ENCODE results near the gene SLC17A9. TPM values are rescaled to one million over a fixed set of nuclear protein-coding genes. Genes with fewer than 3 reads are reported as not detected.

SLC17A9 gene
- total RNA-seq, 2 experiments from 2014 or later = 4.7 to 5.8 TPM

DNA sequence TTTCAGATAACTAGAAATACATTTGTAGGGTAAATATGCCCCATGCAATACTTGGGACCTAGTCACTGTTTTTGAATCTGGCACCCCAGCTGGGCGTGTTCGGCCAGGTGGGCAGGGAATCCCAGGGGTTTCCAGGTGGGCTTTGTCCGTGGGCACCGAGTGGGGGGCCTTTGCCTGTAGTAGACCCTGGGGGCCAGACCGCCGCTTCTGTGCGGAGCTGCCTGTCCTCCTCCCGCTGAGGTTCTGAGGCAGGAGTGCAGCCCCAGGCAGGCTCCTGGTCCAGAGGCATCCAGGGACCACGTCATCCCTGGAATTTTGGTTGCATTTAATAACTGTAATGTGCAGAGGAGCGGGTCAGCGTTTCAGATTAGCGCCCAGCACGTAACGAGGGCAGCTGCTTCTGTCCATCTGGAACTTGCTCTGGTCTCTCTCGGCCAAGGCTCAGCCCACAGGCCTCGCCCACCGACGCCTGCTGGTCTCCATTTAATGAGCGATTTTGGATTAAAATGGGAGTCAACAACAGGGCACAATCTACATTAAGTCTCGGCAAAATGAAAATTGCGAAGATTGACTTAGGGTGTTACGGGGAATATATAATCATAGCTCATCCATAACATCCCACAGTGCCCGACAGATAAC lies 41.5 kb downstream of the SLC17A9 start:
- no peak for DNase-seq
- no peaks in the 10 kb centered on the region for H3K36me3 Mint-ChIP-seq (ENCODE audit: low read depth)
- H3K9me3 Mint-ChIP-seq = no peaks in the 10 kb centered on the region
- H3K27ac Mint-ChIP-seq = no peak overlapping the region
- H3K27me3 Mint-ChIP-seq = peaks cover 34% of the 10 kb centered on the region
- CTCF ChIA-PET = no interaction called here
- H3K4me3 Mint-ChIP-seq = no peak overlapping the region
- peaks cover 4% of the 10 kb centered on the region for H3K4me1 Mint-ChIP-seq
- POLR2A ChIA-PET = no interaction called here

DNA sequence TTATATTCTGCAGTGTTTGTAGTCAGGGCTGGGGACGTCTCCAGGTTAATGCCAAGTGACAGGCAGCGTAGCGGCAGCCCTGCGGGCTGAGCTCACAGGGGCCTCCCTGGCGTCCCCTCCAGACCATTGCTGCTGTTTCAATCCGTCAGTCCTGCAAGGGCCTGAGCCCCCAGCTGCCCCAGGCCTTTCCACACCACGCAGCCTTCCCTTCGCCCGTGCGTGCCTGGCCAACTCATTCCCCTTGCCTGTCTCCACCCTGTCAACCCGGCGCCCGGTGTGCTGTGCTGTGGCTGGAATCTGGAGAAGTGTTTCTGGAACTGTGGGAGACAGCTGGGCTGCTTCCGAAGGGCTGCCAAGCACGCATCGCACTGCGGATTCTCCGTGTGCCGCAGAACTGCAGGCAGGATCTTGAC lies 42.4 kb downstream of the SLC17A9 start:
- POLR2A ChIA-PET = no interaction called here
- CTCF ChIA-PET = no interaction called here
- no peak for DNase-seq
- Mint-ChIP-seq H3K9me3 (no peaks in the 10 kb centered on the region), H3K27me3 (peaks cover 39% of the 10 kb centered on the region), H3K27ac (no peak overlapping the region), H3K4me3 (no peak overlapping the region), H3K4me1 (peaks cover 7% of the 10 kb centered on the region), H3K36me3 (ENCODE audit: low read depth) (no peaks in the 10 kb centered on the region)

DNA sequence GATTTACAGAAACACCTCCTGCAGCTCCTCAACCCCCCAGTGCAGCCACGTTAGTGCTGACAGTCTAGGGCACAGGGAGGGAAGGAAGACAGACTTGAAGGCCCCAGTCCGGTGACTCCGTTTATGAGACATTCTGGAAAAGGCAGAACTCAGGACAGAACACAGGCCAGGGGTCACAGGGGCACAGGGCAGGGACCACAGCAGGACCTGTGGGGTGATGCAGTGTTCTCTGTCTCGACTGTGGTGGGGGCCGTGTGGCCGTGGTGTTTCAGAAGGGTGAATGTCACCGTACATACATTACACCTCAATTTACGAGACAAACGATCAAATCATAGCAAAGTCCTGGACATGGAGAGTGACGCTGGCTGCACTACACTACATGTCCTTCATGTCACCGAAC lies 43.0 kb downstream of the SLC17A9 start:
- H3K27me3 Mint-ChIP-seq = peaks cover 45% of the 10 kb centered on the region
- no peaks in the 10 kb centered on the region for H3K9me3 Mint-ChIP-seq
- ChIA-PET POLR2A (no interaction called here), CTCF (no interaction called here)
- no peak overlapping the region for H3K27ac Mint-ChIP-seq
- peaks cover 7% of the 10 kb centered on the region for H3K4me1 Mint-ChIP-seq
- H3K36me3 Mint-ChIP-seq (ENCODE audit: low read depth) = no peaks in the 10 kb centered on the region
- H3K4me3 Mint-ChIP-seq = no peak overlapping the region
- no peak for DNase-seq

DNA sequence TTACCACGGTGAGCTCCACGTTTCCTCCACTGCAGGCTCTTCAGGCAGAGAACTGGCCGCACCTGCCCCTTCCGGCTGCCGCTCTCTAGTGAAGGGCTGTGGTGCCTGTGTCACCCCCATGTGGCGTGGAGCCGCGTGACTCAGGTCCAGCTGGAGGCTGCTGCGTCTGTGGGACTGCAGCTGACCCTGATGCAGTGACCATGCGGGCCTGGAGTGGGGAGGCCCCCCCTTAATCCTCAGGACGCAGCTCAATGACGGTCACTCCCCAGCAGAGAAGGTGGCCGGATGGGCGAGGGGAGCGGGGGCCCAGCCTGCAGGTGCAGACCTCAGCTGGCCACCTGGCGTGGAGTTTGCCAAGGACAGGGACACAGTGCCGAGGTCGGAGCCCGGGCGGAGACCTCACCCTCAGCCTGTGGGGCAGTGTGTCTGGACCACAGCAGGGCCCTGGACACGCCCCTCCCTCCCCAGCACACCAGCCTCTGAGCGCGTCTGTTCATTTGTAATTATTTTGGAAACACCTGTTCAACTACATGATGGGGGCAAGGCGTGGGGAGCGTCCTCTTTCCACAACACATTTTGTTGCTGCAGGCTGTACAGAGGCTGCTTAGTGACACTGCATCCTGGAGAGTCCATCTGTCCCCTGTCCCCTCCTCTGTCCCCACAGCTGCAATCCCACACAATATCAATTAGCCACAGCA lies 43.5 kb downstream of the SLC17A9 start:
- no peak for DNase-seq
- Mint-ChIP-seq H3K27me3 (peaks cover 47% of the 10 kb centered on the region), H3K27ac (no peak overlapping the region), H3K9me3 (no peaks in the 10 kb centered on the region), H3K4me1 (peaks cover 7% of the 10 kb centered on the region), H3K36me3 (ENCODE audit: low read depth) (no peaks in the 10 kb centered on the region), H3K4me3 (no peak overlapping the region)
- CTCF ChIA-PET = no interaction called here
- POLR2A ChIA-PET = no interaction called here

DNA sequence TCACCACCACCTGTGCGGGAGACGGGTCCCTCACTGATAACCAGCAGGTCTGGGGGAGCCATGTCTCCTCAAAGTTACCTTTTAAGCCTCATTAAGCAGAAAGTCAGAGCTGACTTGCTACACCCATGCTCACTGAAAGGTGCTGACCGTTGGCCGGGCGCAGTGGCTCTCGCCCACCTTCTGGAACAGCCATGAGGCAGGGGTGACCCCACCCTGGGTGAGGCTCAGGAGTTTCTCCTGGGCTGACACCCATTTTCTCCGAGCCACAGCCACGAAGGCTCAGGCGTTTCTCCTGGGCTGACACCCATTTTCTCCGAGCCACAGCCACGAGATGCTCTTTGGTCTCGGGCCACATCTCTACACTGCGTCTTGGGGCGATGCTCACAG lies 44.1 kb downstream of the SLC17A9 start:
- H3K4me3 Mint-ChIP-seq = no peak overlapping the region
- peaks cover 7% of the 10 kb centered on the region for H3K4me1 Mint-ChIP-seq
- no peak for DNase-seq
- no peaks in the 10 kb centered on the region for H3K36me3 Mint-ChIP-seq (ENCODE audit: low read depth)
- H3K27ac Mint-ChIP-seq = no peak overlapping the region
- peaks cover 48% of the 10 kb centered on the region for H3K27me3 Mint-ChIP-seq
- ChIA-PET POLR2A (no interaction called here), CTCF (no interaction called here)
- H3K9me3 Mint-ChIP-seq = no peaks in the 10 kb centered on the region

DNA sequence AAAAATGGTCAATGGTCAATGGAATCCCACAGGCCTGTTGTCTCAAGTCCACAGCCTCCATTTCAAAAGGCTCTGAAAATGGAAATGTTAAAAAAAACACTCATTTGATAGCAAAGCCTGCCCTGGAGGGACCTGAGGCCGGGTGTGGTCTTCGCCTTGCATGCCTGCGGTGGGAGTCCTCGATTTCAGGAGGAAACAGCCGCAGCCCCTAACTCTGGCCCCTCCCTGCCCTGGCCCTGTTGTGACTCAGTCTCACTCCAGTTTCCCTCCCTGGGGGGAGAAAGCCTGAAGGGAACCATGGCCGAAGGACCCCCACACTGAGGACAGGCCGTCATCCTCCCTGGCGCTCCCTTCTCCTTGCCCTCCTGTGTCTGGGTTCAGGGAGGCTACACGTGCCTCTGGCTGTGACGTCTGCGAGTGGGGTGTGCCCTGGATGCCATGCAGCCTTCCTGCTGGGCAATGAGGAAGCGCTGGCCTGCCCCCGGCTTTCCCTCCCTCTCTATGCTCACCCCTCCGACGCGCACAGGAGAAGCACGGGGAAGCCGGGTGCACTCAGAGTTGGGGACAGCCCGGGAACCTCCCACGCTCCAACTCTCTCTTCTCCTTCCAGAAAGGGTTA lies 45.0 kb downstream of the SLC17A9 start:
- H3K4me1 Mint-ChIP-seq = peaks cover 7% of the 10 kb centered on the region
- CTCF ChIA-PET = no interaction called here
- H3K27me3 Mint-ChIP-seq = peaks cover 51% of the 10 kb centered on the region
- no peak overlapping the region for H3K4me3 Mint-ChIP-seq
- no peaks in the 10 kb centered on the region for H3K36me3 Mint-ChIP-seq (ENCODE audit: low read depth)
- no peaks in the 10 kb centered on the region for H3K9me3 Mint-ChIP-seq
- H3K27ac Mint-ChIP-seq = no peak overlapping the region
- DNase-seq = no peak
- POLR2A ChIA-PET = no interaction called here

DNA sequence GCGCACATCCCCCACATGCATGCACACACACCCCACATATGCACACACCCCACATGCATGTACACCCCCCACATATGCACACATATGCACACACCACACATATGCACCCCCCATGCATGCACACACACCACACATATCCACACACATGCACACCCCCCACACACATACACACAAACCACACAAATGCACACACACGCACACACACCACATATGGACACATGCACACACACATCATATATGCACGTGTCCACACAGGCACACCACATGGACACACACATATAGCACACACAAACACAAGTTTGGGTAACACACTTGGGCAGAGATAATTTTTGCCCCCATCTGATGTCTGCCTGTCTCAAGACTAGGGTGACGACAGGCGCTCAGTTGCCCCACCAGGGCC lies 45.9 kb downstream of the SLC17A9 start:
- Mint-ChIP-seq H3K27ac (no peak overlapping the region), H3K4me1 (peaks cover 7% of the 10 kb centered on the region), H3K36me3 (ENCODE audit: low read depth) (no peaks in the 10 kb centered on the region), H3K4me3 (no peak overlapping the region), H3K27me3 (peaks cover 58% of the 10 kb centered on the region), H3K9me3 (no peaks in the 10 kb centered on the region)
- CTCF ChIA-PET = no interaction called here
- POLR2A ChIA-PET = no interaction called here
- no peak for DNase-seq

DNA sequence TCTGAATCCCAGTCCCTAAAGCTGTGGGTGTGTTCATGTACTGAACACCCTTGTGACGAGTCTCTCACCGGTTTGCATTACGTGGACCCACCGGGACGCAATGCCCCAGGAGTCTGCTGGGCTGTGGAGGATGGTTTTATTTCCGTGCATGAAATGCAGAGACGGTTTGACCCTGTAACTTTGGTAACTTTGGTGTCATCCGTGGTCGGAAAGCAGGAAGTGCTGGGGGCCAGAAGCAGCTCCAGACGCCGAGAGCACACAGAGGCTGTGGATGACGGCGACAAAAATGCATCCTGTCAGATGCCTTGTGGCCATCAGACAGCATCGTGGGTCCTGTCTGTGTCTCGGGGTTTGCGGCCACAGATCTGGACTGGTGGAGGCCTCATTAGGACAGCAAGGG lies 47.1 kb downstream of the SLC17A9 start:
- Mint-ChIP-seq H3K9me3 (no peaks in the 10 kb centered on the region), H3K4me3 (no peak overlapping the region), H3K27ac (no peak overlapping the region), H3K4me1 (peaks cover 13% of the 10 kb centered on the region), H3K27me3 (peaks cover 67% of the 10 kb centered on the region), H3K36me3 (ENCODE audit: low read depth) (no peaks in the 10 kb centered on the region)
- CTCF ChIA-PET = interaction anchor here (1.4 kb wide), 1 partner anchor 27 kb away, joined by 4 read pairs; no protein-coding TSS in a partner anchor
- no peak for DNase-seq
- POLR2A ChIA-PET = interaction anchor here (1.0 kb wide), 1 partner anchor 18 kb away, joined by 3 read pairs; no protein-coding TSS in a partner anchor

DNA sequence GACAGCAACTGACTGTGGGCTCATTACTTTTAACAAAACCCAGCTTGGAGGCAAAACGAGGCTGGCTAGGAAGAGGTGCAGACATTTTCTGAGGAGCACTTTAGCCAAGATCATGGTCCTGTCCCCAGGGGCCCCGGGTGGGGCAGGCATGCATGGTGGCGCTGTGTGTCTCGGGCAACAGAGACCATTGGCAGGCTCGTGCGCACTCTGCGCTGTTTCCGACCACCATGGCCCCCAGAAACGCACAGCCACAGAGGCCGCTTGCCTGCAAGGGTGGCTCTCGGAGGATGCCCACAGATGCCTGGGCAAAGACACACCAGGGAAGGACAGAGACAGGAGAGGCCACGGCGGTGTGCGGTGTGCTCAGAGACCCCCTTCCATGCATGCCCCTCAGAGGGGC lies 47.5 kb downstream of the SLC17A9 start:
- DNase-seq = no peak
- Mint-ChIP-seq H3K36me3 (ENCODE audit: low read depth) (no peaks in the 10 kb centered on the region), H3K4me1 (peaks cover 14% of the 10 kb centered on the region), H3K27me3 (peaks cover 67% of the 10 kb centered on the region), H3K27ac (no peak overlapping the region), H3K9me3 (no peaks in the 10 kb centered on the region), H3K4me3 (no peak overlapping the region)
- ChIA-PET CTCF (interaction anchor here (1.4 kb wide), 1 partner anchor 28 kb away, joined by 4 read pairs; no protein-coding TSS in a partner anchor), POLR2A (interaction anchor here (1.0 kb wide), 1 partner anchor 18 kb away, joined by 3 read pairs; no protein-coding TSS in a partner anchor)

DNA sequence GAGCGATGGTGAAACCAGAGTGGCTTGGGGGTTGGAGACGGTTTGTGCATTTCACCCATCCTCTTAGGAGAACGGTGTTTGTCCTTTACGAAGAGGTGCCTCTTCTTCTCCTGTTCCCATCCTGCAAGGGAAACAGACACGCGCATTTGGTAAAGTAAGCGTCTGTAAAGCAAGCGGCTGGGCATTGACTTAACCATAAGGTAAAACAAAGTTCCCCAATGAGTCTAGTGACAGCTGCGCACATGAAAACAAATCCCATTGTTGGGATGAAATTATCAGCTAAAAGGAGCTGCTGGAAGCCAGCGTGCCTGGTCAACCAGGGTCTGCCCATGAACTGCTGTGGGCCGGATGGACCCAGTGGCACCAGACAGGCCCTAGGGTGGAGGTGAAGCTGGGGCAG lies 48.4 kb downstream of the SLC17A9 start:
- no peak overlapping the region for H3K27ac Mint-ChIP-seq
- H3K27me3 Mint-ChIP-seq = peaks cover 75% of the 10 kb centered on the region
- DNase-seq = no peak
- no peaks in the 10 kb centered on the region for H3K36me3 Mint-ChIP-seq (ENCODE audit: low read depth)
- H3K9me3 Mint-ChIP-seq = no peaks in the 10 kb centered on the region
- no peak overlapping the region for H3K4me3 Mint-ChIP-seq
- CTCF ChIA-PET = interaction anchor here (3.8 kb wide), 1 partner anchor 29 kb away, joined by 30 read pairs; no protein-coding TSS in a partner anchor
- peaks cover 14% of the 10 kb centered on the region for H3K4me1 Mint-ChIP-seq
- POLR2A ChIA-PET = no interaction called here

DNA sequence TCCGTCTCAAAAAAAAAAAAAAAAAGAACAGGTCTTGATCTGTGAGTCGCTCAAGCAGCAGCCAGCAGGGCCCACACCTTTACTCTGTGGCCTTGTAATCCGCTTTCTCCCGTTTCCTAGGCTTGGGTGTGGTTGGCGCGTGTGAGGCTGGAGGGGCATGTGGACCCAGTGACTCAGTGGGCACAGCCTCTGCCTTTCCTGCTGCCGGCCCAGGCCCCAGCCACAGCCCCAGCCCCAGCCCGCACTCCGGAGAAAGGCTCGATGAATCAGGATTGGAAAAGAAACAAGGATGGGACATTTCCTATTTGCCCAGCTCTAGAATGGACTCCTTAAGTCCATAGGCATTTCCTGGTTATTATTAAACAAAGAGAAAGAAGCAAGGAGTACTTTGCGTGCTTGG lies 50.0 kb downstream of the SLC17A9 start:
- POLR2A ChIA-PET = no interaction called here
- H3K4me3 Mint-ChIP-seq = no peak overlapping the region
- no peak for DNase-seq

DNA sequence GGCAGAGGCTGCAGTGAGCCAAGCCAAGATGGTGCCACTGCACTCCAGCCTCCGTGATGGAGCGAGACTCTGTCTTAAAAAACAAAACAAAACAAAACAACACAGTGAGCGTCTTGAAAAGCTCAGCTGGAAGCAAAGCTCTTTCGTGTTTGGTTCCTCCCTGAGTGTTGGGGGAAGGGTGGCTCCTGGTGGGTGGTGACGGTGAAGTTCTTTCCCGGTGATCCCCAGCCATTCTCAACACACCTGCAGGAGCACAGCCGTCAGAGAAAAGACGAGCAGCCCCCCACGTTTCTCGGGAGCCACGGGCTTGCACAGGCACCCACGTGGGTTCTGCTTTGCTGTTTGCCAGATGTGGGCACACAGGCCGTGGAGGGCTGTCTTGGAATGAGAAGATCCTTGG lies 51.0 kb downstream of the SLC17A9 start:
- no peaks in the 10 kb centered on the region for H3K9me3 Mint-ChIP-seq
- peaks cover 14% of the 10 kb centered on the region for H3K4me1 Mint-ChIP-seq
- ChIA-PET CTCF (interaction anchor here (3.8 kb wide), 1 partner anchor 32 kb away, joined by 30 read pairs; no protein-coding TSS in a partner anchor), POLR2A (no interaction called here)
- H3K27ac Mint-ChIP-seq = peak overlapping the region; percentile 28
- peaks cover 74% of the 10 kb centered on the region for H3K27me3 Mint-ChIP-seq
- no peak for DNase-seq
- H3K36me3 Mint-ChIP-seq (ENCODE audit: low read depth) = no peaks in the 10 kb centered on the region
- H3K4me3 Mint-ChIP-seq = no peak overlapping the region

More for the DNA sequence above, 50.0 kb downstream of the SLC17A9 start:
- Mint-ChIP-seq H3K27me3 (peaks cover 74% of the 10 kb centered on the region), H3K27ac (no peak overlapping the region), H3K36me3 (ENCODE audit: low read depth) (no peaks in the 10 kb centered on the region), H3K9me3 (no peaks in the 10 kb centered on the region), H3K4me1 (peaks cover 14% of the 10 kb centered on the region)
- CTCF ChIA-PET = interaction anchor here (3.8 kb wide), 1 partner anchor 31 kb away, joined by 30 read pairs; no protein-coding TSS in a partner anchor

DNA sequence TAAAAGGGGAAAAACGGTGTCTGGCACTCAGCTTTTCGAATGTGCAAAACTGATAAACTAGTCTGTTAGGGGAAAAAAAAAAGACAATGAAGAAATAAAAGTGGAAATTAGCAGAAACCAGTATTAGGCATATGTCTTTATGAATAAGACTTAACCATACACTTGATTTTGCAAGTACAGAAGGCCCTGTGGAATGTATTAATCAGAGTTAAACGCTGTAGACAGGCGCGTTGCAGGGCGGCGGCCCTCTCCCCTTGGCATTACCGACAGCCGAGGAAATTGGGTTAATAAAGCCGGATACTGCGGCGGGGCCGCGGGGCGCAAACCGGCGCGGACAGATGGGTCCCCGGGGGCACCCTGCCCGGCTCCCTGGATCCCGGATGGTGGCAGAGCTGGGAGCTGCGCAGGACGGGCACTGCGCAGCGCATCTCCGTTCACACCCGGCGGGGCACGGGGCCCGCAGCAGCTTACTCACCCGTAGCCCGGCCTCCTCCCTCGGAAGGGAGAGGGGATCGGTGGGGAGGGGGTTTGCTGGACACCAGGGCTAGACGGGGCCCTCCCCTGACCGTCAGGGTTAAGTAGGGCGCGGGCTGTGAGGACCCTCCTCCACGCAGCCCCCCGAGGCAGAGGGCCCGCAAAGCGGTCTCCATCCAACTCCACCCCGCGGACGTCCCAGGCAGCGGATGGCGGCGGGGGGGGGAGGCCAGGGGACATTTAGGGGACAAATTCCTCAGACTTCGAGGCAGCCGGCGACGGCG lies 52.3 kb downstream of the SLC17A9 start:
- Mint-ChIP-seq H3K4me3 (no peak overlapping the region), H3K27ac (no peak overlapping the region), H3K9me3 (no peaks in the 10 kb centered on the region), H3K36me3 (ENCODE audit: low read depth) (no peaks in the 10 kb centered on the region), H3K27me3 (peaks cover 72% of the 10 kb centered on the region), H3K4me1 (peaks cover 17% of the 10 kb centered on the region)
- ChIA-PET CTCF (interaction anchor here (3.8 kb wide), 1 partner anchor 33 kb away, joined by 30 read pairs; no protein-coding TSS in a partner anchor), POLR2A (interaction anchor here (0.7 kb wide), 2 partner anchors 18 to 24 kb away, joined by 3 read pairs; no protein-coding TSS in a partner anchor)
- DNase-seq = no peak
